ENCODE results near the gene NKAIN2.
"Not testable (repeated sequence)": the region's sequence is repeated elsewhere in the genome, so short reads cannot be mapped to it uniquely, and the experiment has no call there.

Gene NKAIN2

DNA sequence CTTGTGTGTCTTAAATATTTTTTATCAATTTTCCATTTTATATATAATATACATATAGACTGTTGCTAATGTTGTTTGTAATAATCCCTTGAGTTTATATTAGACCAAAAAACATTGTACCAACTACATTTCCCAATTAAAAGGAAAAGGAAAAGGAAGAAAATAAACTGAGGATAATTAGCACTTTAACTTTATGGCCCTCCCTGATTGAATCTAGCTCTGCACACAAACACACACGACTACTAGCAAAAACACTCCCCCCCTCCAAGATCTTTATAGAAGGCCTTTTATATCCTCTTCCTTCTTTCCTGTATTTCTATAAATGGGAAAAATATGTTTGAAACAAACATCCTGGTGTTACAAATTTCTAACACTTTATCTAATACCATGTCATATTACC, 276.8 kb downstream of the NKAIN2 start:
- DNase-seq (ENCODE audit: low read depth, low spot score) = no peak

DNA sequence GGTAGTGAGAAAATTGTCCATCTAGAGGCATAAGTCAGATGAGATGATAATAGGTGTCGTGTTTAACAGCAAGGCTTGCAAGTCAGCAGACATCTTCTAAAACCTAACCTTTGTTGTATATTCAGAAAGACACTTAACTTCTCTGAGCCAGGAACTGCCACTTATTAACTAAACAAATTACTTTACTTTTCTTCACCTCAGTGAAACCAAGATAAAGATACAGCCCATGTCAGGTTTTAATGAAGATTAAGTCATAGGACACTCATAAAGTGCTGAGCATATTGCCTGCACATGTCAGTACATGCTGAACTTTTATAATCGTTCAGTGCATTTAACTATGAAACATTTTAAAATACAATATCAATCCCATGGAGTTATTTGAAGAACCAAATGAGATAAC, 286.8 kb downstream of the NKAIN2 start:
- no peak for DNase-seq (ENCODE audit: low read depth, low spot score)

DNA sequence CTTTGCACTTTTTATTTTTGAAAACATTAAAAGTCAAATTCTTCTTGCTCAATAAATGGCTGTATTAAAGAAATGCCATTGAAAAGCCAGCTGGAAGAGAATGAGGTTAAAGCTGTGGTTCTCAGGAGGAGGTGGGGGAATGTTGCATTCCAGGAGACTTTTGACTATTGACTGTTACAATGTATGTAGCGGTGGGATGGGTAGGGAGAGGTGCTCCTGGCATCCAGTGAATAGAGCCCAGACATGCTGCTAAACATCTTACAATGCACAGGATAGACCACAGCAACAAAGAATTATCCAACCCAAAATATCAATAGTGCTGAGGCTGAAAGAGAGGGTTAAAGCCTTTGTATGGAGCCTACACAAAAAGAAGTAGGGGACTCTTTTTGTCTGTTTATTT, 295.9 kb downstream of the NKAIN2 start:
- DNase-seq (ENCODE audit: low read depth, low spot score) = no peak

DNA sequence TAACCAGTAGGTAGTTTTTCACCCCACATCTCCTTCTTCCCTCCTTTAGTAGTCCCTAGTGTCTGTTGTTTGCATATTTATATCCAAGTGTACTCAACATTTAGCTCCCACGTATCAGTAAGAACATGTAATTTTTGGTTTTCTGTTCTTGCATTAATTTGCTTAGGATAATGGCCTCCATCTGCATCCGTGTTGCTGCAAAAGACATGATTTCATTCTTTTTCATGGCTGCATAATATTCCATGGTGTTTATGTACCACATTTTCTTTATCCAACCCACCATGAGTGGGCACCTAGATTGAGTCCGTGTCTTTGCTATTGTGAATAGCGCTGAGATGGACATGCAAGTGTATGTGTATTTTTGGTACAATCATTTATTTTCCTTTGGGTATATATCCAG, 306.8 kb downstream of the NKAIN2 start:
- DNase-seq (ENCODE audit: low read depth, low spot score) = no peak

DNA sequence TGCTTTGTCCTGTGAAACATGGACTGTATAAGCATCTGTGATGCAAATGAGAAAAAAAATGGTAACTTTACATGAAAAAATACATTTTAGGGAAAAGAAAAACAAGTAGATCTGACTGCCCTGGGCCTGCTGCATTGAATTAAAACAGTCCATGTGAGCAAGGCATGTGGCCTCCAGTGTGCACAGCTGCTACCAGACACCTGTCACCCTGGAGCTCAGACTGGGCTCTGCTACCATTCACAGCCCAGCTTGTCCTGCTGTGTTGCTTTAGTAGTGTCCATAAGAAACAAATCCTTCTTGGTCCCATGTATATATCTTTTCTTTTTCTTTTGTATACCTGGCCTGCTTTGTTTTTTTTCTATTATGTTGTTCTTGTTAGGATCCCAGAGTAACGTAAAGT, 315.9 kb downstream of the NKAIN2 start:
- no peak for DNase-seq (ENCODE audit: low read depth, low spot score)

DNA sequence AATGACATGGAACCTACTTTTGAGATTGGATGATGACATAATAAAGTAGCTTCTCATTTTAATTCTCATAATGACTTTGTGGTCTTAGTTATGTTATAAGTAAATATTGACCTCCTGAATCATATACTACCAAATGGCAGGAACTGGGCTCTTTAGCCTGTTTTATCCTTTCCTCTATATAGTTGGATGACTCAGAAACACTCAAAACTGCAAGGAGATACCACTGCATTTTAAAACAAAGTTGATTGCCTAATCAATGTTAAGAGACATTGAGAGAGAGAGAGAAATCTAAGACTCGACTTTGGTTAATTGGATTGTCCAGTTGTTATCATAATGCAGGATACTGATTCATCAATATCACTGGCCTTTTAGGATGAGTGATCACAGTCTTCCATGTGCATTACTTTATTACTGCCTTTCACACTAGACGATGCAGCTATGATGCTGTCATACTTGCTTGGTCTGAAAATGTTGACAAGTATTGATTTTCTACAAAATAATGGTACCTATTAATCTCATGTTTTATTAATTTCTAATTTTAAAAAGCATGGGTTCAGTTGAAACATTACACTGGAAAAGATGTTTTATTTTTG, 320.0 kb downstream of the NKAIN2 start:
- DNase-seq (ENCODE audit: low read depth, low spot score) = no peak

DNA sequence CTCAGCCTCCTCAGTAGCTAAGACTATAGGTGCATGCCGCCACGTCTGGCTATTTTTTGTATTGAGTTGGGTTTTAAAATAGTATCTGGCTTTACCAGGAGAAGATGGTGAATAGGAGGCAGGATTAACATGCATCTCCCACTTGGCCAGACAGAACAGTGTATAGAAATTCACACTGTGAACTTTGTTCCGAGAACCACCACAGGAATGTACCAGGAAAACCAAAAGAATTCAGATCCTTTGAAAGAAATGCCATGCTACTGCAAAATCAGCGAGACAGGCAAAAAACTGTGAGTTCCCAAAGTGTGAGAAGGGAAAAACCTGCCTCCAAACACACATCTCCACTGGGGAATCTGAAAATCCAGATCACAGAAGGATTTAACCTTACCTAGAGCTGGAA, 327.6 kb downstream of the NKAIN2 start:
- no peak for DNase-seq (ENCODE audit: low read depth, low spot score)

DNA sequence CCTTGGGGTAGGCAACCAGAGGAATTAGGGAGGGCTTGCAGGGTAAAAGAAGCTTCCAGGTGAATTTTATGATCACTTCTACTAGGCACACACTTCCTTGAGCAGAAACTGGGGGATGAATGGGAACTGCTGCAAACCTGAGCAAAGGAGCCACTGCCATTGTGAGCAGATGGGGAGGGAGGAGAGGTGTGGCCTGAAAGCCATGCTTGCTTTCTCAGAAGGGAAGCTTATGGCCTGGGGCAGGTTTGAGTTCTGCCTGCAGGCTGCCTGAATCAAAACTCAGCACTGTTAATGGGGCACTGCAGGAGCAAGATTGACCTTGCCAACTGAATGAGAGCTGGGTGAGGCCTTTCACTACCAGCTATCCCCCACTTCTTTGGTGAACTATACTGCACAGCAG, 328.1 kb downstream of the NKAIN2 start:
- no peak for DNase-seq (ENCODE audit: low read depth, low spot score)

DNA sequence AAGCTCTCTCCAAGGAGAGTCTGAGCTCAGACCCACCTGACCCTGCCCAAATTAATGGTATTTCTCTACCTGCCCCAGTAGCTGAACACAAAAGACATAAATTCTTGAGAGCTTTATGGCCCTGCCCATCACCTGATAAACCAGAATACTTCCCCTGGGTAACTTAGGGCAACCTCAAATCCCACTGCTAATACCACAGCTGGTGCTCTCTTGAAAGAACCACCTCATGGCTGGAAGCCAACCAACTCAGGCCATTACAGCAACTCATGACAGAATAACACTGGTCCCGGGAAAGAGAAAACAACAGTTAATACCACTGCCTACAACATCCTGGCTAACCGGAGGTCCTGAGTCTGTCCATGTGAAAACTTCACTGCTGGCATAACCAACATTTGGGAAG, 328.6 kb downstream of the NKAIN2 start:
- no peak for DNase-seq (ENCODE audit: low read depth, low spot score)

DNA sequence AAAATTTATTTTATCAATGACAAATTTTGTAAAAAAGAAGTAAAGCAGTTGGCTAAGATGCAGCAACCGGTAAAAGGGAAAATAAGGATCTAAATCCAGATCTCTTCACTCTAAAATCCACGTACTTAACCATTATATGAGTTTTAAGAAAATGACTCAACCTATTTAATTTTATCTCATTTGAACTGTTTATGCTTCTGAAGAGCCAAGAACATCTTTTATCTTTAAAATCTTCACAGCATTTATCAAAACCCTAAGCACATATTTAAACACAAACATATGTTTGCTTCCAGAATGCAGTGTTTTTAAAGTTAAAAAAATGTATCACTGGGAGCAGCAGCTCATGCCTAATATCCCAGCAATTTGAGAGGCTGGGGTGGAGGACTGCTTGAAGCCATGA, 339.2 kb downstream of the NKAIN2 start:
- DNase-seq (ENCODE audit: low read depth, low spot score) = no peak

DNA sequence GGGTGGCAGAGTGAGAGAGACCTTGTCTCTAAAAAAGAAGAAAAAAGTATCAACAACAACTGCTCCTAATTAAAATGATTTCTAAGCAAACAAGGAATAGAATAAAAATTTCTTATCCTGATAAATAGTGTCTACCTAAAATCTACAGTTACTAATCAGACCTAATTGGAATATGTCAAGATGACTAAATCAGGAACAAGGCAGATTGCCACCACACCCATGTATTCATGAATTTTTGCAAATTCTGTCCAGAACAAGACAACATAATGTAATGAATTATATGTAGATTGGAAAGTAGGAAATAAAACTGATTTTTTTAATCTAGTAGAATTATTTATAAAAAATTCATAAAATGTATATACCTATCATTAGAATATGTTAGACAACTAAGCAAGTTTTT, 339.8 kb downstream of the NKAIN2 start:
- no peak for DNase-seq (ENCODE audit: low read depth, low spot score)

DNA sequence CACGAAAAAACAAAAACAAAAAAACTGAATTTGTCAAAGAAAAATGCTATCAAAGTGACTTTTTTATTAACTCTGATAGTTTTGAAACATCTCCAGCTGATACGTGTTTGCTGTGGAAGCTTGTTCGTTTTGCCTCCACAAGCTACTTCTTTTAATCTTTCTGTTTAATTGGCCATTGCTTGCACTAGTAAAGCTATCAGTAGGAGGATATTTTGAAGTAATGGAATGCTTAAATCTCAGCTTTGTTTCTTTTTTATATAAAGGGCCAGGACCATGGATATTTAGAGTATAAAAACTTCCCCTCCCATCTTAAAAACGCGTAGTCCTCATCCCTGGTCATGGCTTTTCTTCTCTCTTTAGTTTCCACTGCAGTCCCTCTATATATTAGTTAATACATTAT, 344.0 kb downstream of the NKAIN2 start:
- no peak for DNase-seq (ENCODE audit: low read depth, low spot score)

DNA sequence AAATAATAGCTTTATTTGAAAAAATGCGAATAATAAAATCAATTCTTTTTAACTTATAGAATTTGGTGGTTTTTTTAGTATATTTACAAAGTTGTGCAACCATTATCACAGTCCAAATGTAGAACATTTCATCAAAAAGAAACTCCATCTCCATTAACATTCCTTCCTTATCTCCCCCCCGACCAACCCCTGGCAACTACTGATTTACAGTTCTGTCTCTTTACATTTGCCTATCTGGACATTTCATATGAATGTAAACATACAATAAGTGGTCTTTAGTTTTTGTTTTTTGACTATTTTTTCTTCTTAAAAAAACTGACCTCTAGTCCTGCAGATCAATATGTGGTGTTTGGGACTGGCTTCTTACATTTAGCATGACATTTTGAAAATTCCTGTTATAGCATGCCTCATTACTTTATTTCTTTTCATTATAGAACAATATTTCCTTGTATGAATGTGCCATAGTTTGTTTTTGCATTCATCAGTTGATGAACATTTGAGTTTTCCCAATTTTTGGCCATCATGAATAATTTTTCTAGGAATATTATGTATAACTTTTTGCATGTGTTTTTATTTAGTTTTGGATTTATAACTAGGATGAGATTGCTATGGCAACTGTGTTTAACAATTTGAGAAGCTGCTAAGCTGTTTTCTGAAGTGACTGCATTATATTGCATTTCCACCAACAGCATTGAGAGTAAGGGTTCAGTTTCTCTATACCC, 344.7 kb downstream of the NKAIN2 start:
- no peak for DNase-seq (ENCODE audit: low read depth, low spot score)

DNA sequence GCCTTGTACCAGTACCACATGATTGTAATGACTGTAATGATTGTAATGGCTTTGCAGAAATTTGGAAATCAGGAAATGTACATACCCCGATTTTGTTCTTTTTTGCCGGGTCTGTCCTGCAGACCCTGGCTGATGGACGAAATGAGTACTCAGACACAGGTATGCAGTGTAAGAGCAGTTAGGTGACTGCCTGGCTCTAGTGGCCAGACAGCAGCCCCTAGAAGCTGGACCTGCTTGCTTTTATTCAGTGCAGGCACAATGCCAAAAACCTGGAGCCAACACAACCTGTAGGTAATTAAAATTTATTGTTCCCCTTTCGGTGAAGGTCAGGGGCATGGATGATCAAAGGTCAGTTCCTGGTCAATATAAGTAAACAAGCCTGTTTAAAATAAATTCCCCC, 346.0 kb downstream of the NKAIN2 start:
- no peak for DNase-seq (ENCODE audit: low read depth, low spot score)

DNA sequence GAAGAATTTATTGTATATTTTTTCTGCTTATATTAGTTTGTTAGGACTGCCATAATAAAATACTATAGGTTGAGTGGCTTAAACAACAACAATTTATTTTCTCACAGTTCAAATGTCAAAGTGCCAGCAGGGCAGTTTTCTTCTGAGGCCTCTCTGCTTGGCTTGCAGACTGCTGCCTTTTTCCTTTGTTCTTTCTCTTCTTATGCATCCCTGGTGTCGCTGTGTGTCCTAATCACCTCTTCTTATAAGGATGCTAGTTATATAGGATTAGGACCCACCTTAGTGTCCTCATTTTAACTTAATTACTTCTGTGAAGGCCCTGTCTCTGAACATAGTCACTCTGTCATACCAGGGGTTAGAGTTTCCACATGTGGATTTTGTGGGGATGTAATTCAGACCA, 354.4 kb downstream of the NKAIN2 start:
- no peak for DNase-seq (ENCODE audit: low read depth, low spot score)

DNA sequence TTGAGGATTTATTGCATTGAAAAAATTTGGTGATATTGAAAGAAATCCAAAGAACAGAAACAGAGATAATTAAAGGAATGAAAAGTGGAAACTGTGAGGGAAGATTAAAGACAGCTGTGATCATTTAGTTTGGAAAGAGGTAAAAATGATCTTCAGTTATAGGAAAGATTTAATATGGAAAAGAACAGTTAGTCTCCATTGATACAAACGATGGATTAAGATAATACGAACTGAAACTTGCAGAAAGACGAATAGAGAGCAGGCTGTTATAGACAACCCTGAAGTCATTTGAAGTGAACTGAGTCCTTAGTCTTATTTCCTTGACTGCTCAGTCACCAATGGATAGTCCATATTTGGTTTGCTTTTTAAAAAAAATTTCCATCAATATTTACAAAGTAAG, 360.0 kb downstream of the NKAIN2 start:
- no peak for DNase-seq (ENCODE audit: low read depth, low spot score)

DNA sequence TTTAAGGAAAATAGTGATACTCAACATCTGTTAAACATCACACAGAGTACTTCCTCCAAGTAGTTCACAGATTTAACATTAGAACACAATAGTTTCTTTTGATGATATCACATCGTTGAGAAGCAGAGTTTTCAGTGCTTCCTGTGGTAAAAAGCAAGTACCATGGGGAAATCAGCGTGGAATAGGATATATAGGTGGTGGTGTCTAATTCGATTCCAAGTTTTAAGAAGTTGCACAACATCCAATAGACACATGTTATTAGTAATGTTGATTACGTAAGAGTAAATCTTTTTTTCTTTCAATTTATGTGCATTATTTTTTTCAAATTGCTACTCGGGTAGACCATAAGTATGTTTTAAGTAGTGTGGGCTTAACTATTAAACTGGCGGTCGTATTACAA, 360.7 kb downstream of the NKAIN2 start:
- DNase-seq (ENCODE audit: low read depth, low spot score) = no peak

DNA sequence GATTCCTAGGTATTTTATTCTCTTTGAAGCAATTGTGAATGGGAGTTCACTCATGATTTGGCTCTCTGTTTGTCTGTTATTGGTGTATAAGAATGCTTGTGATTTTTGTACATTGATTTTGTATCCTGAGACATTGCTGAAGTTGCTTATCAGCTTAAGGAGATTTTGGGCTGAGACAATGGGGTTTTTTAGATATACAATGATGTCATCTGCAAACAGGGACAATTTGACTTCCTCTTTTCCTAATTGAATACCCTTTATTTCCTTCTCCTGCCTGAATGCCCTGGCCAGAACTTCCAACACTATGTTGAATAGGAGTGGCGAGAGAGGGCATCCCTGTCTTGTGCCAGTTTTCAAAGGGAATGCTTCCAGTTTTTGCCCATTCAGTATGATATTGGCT, 363.6 kb downstream of the NKAIN2 start:
- not testable (repeated sequence) for DNase-seq (ENCODE audit: low read depth, low spot score)

DNA sequence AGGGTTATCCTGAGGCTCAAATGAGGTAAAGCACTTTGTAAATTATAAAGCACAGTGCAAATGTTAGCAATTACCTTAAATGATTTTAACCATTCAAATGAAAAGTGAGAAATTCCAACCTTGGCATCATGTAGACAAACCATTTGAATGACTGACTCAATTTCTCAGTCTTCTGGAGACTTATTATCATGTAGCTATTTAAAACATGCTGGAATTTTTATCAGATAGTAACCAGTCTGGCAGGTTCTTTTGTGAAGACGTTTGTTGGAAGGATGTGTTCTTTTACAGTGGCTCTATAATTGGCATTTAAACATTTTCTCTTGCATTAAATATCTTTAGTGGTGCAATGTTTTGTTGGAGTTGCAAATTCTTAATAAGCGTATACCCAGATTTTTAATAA, 386.6 kb downstream of the NKAIN2 start:
- DNase-seq (ENCODE audit: low read depth, low spot score) = no peak

DNA sequence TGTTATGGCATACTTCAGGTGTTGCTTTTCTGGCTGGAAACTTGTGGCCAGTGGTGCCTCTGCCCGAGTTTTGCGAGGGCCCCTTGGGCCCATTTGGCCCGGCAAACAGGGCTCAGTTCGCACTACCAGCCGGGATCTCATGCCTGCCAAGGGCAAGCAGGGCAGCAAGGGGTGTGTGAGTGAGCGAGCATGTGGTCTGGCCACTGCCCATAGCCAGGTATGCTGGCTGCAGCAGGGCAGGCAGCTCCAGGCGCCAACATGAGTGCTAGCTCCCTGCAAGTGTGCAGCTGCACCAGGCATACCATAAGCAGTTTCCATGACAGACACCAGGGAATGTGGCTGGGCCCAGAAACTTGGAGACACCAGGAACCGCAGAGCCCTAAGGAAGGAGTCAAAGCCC, 389.5 kb downstream of the NKAIN2 start:
- DNase-seq (ENCODE audit: low read depth, low spot score) = no peak

DNA sequence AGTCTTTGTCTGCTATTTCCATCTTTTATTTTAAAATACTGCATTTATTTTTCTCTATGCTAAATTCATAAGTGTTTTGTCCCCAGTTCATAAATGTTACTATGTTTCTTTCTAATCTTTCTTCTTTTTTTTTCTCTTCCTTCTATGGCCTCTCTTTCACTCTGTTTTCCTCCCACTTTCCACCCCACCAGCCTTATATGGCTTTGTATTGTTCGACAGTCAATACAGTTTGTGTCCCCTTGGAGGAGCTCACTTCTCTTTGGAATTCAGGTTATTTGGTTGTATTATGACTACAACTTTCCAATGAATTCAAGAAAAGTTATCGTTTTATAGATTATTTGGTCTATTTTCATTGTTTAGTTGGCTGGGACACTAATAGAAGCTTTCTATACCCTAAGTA, 393.5 kb downstream of the NKAIN2 start:
- no peak for DNase-seq (ENCODE audit: low read depth, low spot score)

DNA sequence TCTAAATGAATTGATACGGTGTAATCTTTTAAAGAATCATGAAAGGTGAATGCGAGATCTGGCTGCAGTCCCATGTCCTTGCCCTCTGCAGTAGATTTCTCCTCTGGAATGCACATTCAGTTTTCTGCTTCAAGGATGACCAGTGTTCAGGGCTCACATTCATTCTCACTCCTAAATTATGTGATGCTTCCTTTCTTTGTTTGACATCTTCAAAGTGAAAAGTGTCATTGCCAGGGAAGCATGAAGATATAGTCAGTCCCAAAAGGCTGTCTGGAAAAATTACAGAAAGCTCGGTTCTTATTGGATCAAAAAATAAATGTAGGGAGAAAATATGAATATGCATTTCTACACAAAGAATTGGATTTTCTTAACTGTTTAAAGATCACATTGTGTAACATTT, 395.6 kb downstream of the NKAIN2 start:
- no peak for DNase-seq (ENCODE audit: low read depth, low spot score)

DNA sequence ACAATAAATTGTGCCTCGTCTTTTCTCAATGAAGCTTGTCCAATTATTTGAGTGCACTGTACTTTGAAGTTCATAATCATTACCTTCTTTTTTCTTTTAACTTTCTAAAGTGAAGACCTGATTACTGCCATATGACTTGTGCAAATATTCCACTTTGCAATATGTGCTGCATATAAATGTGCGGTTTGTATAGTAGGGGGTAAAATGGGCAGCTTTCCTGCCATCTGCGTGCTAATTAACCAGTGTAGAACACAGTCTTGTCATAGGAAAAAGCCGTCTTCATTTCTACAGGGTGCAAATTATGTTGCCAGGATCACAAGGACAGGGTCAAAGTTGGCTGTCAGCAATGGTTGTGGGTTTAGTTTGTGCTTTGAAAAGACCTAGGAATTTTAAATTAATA, 397.0 kb downstream of the NKAIN2 start:
- DNase-seq (ENCODE audit: low read depth, low spot score) = no peak

Data from brain pericyte (primary cell).